HTERT RPE-1 (cell line): Measurements from ENCODE around the gene LRBA.
"Not testable (repeated sequence)": the region's sequence is repeated elsewhere in the genome, so short reads cannot be mapped to it uniquely, and the experiment has no call there.

ENCODE experiments used
- in situ Hi-C: fragments of 300-500 bp; cut with MboI; formaldehyde crosslinking; loops from 4 replicates; pipeline ENCODE4 v1.14.3; 2020; ENCODE audit warnings: low sequenced_read_pairs

The LRBA gene

DNA sequence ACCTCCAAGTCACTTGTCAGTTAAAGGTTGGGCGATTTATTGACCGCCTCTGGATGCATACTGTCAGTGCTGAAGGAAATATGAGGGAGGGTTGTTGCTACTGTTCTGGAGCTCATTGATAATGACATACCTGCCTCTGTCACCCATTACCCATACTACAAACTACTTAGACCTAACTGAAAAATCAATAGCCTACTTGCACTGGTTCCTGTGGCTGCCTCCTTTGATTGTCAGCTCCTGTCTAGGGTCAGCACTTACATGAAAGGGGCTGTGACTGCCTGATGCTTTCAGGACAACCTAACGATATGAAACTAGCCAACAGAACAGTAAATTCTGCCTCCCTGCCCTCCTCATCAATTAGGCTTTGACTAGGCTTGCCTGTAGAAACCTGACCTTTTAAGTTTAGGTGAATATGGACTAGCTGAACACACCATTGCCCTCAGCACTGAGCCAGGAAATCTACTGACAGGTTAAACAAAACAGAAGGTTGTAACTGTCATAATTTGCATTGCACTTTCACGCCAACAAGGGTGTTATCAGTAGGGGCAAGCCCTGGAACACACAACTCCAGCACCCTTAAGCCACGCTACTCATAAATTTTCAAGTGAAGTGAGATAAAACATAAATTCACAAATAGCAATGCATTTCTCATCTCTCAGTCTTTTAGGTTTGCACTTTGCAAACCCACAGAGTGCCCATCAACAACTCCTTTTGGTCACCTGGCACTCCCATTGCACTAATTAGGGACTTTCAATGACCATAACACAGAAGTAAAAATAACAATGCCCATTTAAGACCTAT is 442.2 kb downstream of the LRBA start:
- in situ Hi-C loops, result no loop called here

GRCh38 chr4:150570862-150571261 is 444.2 kb downstream of the LRBA start:
- in situ Hi-C loops, result no loop called here

GRCh38 chr4:150569998-150570535 is 445.0 kb downstream of the LRBA start:
- in situ Hi-C loops, result no loop called here

GRCh38 chr4:150569384-150569987 is 445.6 kb downstream of the LRBA start:
- in situ Hi-C loops, result no loop called here

DNA sequence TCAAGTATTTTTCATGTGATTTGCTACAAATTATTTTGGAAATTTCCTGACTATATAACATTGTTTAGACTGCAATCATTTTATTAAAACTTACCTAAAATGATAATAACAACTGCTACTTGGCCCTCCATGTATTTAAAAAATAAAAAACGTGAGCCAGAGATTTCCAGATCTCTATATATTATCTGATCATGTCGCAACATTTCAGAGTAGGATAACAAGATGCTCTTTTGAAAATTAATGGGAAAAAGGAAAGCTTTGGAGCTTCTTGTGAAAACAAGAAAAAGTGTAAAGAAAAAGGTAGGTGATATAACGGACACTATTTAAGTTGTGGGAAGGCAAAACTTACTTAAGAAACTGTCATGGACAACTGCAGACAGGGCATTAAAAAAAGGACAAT is 448.0 kb downstream of the LRBA start:
- in situ Hi-C loops, result no loop called here

DNA sequence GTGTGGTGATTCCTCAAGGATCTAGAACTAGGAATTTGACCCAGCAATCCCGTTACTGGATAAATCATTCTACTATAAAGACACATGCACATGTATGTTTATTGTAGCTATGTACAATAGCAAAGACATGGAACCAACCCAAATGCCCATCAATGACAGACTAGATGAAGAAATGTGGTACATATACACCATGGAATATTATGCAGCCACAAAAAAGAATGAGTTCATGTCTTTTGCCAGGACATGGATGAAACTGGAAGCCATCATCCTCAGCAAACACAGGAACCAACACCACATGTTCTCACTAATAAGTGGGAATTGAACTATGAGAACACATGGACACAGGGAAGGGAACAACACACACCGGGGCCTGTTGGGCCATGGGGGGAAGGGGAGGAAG is 450.1 kb downstream of the LRBA start:
- in situ Hi-C loops, result not testable (repeated sequence)

DNA sequence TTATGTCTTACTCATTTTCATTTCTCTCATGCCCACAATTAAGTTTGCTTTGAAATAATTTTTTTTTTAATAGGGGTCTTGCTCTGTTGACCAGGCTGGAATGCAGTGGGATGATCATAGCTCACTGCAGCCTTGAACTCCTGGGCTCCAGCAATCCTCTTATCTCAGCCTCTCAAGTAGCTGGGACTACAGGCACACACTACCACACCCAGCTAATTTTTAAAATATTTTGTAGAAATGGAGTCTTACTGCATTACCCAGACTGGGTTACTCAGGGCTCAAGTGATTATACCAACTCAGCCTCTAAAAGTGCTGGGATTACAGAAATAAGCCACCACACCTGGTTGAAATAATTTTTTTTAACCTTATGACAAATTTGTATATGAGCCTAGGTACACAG is 452.3 kb downstream of the LRBA start:
- in situ Hi-C loops, result no loop called here

DNA sequence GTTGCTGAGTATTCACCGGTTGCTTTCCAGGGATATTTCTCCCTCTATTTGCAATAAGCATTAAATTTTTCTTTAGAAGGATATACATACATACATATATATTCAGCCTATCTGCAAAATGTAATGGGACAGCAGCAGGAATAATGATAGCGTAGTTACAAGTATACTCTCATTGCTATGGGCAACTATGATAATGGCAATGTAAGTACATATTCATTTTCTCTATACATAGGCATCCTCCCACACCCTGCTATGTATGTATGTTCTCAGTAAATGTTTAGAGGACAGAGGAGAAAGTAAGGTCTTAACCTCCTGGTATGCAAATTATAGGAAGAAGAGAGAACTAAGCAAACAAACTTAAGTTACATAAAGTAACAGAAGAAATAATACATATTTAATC is 452.8 kb downstream of the LRBA start:
- in situ Hi-C loops, result no loop called here

- in situ Hi-C loops, result no loop called here
Observed at GRCh38 chr4:150561143-150561737, 453.8 kb downstream of the LRBA start.

DNA sequence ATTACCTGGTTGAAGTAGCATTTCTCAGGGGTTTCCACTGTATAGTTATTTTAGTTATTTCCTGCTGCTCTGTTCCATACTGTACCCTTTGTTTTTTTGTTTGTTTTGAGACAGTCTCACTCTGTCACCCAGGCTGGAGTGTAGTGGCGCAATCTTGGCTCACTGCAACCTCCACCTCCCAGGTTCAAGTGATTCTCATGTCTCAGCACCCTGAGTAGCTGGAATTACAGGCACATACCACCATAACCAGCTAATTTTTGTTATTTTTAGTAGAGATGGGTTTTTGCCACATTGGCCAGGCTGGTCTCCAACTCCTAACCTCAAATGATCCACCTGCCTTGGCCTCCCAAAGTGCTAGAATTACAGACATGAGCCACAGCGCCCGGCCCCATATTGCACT is 457.3 kb downstream of the LRBA start:
- in situ Hi-C loops, result not testable (repeated sequence)

- in situ Hi-C loops, result no loop called here
Observed at GRCh38 chr4:150547154-150547838, 467.8 kb downstream of the LRBA start.

- in situ Hi-C loops, result no loop called here
Observed at GRCh38 chr4:150546286-150546685, 468.8 kb downstream of the LRBA start.

DNA sequence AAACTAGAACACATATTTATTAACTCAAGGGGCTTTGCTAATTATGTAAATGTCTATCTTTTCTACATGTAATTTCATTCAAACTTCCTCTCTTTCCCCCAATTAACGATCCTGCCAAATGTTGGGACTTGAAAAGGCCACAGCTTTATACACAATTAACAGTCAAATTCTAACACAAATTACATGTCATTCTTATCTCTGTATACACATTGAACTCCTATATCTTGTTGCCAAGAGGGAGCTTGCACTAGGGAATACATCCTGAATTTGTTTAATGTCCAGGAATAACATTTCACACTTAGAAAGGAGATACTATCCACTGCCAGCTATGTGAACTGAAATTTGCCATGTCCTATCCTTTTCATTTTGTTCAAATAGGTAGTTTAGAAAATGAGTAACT is 472.0 kb downstream of the LRBA start:
- in situ Hi-C loops, result no loop called here

DNA sequence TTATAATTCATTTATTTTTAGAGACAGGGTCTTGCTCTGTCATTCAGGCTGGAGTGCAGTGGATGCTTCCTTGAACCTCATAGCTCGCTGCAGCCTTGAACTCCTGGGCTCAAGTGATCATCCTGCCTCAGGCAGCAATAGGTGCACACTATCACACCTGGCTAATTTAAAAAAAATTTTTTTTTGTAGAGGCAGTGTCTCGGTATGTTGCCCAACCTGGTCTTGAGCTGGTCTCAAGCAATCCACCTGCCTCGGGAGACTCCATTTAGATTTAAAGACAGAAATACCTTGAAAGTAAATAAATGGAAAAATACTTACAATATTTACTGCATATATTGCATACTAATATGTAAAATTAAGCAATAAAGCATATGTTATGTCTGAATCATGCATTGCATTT is 473.4 kb downstream of the LRBA start:
- in situ Hi-C loops, result no loop called here

- in situ Hi-C loops, result no loop called here
Observed at GRCh38 chr4:150540959-150541360, 474.1 kb downstream of the LRBA start.

GRCh38 chr4:150540536-150540935 is 474.5 kb downstream of the LRBA start:
- in situ Hi-C loops, result no loop called here

- in situ Hi-C loops, result not testable (repeated sequence)
Observed at GRCh38 chr4:150537911-150538310, 477.2 kb downstream of the LRBA start.

DNA sequence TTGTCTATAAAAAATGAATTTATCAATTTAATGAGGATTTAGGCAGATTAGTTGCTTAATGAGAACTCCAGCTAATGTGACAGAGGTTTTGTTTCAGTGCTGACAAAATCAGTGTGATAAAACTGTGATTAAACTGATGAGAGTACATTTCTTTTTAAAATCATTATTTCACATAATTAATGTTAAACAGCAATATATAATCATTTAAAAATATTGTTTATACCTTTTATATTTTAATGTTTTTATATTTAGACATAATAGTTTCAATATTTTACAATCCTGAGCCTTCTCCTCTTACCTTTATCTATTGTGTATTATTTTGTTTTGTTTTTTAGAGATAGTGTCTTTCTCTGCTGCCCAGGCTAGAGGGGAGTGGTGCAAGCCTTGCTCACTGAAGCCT is 480.3 kb downstream of the LRBA start:
- in situ Hi-C loops, result no loop called here

DNA sequence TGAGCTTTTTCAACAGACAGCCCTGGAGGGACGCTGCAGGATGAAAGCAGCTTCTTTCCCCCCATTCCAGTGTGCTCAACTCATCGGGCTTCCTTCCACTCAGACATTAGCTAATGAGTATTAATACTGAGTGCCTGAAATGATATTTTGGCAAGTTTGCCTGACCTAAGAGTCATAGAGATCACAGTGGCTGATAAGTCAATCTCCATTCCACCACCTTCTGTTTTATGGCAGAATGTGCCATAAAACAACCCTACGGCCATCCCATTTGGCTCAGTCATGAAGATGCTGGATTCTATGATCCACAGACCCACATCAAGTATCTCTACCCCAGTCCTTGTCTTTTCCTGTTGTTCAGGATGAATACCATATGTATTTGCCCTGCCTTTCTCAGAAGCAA is 481.4 kb downstream of the LRBA start:
- in situ Hi-C loops, result no loop called here

GRCh38 chr4:150525321-150525868 is 489.7 kb downstream of the LRBA start:
- in situ Hi-C loops, result no loop called here

DNA sequence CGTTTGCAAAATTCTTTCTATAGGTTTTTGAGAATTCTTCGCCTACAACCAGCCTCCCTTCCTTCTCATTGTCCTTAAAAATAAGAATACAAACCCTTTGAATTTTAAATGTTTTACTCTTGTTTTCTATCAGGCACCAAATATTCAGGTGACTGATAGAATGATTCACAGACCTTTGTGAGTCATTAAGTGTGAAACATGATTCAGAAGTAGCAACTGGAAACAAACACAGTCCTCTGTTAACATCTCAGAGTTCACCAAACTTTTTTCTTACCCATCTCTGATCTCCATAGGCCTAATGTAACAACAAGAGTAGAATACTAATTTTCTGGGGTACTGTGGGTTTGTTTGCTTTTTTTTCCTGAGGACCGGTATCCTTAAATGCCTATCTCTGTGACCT is 496.5 kb downstream of the LRBA start:
- in situ Hi-C loops, result no loop called here
